HEK293T (cell line): Measurements from ENCODE around the gene SLC7A6.

ENCODE experiments used
- BHLHE40 ChIP-seq: fragments of 450-650 bp; IDR thresholded peaks from 2 replicates; pipeline ENCODE4 v1.6.1; 2016; ENCODE audit warnings: mild to moderate bottlenecking, moderate library complexity, borderline replicate concordance
- ELF4 ChIP-seq: fragments of 450-650 bp; IDR thresholded peaks from 2 replicates; pipeline ENCODE4 v1.6.1; 2017; ENCODE audit warnings: antibody characterized with exemption
- FOXA1 ChIP-seq: fragments of 450-650 bp; IDR thresholded peaks from 2 replicates; pipeline ENCODE4 v1.6.1; 2016; ENCODE audit warnings: mild to moderate bottlenecking
- FOXK2 ChIP-seq: fragments of 450-650 bp; IDR thresholded peaks from 2 replicates; pipeline ENCODE4 v1.6.1; 2016; ENCODE audit warnings: mild to moderate bottlenecking
- FOXM1 ChIP-seq: fragments of 450-650 bp; IDR thresholded peaks from 2 replicates; pipeline ENCODE4 v1.6.1; 2017; ENCODE audit warnings: mild to moderate bottlenecking, borderline replicate concordance
- HDGF ChIP-seq: fragments of 450-650 bp; IDR thresholded peaks from 2 replicates; pipeline ENCODE4 v1.6.1; 2017; ENCODE audit warnings: antibody characterized with exemption, borderline replicate concordance
- L3MBTL2 ChIP-seq: fragments of 450-650 bp; conservative IDR thresholded peaks from 2 replicates; pipeline ENCODE4 v1.6.1; 2016; ENCODE audit warnings: mild to moderate bottlenecking
- LEF1 ChIP-seq: fragments of 450-650 bp; IDR thresholded peaks from 2 replicates; pipeline ENCODE4 v1.6.1; 2017; ENCODE audit warnings: mild to moderate bottlenecking, borderline replicate concordance
- NFRKB ChIP-seq: fragments of 450-650 bp; IDR thresholded peaks from 2 replicates; pipeline ENCODE4 v1.6.1; 2016; ENCODE audit warnings: mild to moderate bottlenecking, moderate library complexity
- SP1 ChIP-seq: fragments of 450-650 bp; IDR thresholded peaks from 2 replicates; pipeline ENCODE4 v1.6.1; 2017
- SUZ12 ChIP-seq: fragments of 450-650 bp; IDR thresholded peaks from 2 replicates; pipeline ENCODE4 v1.6.1; 2016; ENCODE audit warnings: mild to moderate bottlenecking
- TARDBP ChIP-seq: fragments of 450-650 bp; IDR thresholded peaks from 2 replicates; pipeline ENCODE4 v1.6.1; 2016
- ZNF384 ChIP-seq: fragments of 450-650 bp; IDR thresholded peaks from 2 replicates; pipeline ENCODE4 v1.6.1; 2016
- TF ChIP-seq, protein P1 (sequence below): fragments of 450-650 bp; IDR thresholded peaks from 2 replicates; pipeline ENCODE4 v1.6.1; 2016

DNA sequence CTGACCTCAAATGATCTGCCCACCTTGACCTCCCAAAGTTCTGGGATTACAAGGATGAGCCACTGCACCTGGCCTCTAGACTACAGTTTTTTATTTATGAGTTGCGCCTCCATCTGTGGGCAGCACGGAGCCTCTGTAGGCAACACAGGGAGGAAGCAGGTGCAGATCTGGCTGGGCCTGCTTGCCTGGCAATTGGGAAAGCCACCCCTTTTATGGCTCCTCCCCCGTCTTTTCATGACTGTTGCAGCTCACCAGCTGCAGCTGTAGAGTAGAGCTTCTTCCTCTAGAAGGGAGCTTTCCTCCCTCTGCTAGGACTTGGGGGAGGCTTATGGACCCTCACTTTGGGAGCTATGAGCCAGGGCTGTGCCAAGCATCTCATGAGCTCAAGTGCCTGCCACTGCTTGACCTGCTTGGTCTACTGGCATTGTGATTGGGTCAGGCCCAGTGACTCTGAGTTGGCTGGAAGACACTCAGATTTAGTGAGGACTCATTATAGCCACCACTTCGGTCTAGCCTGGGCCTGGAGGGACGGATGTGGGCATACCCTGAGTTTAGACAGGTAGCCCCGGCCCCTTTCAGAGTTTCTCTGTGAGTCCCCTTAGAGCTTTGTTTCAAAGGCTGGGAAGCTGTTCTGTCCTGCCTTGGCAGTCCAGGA, 6.9 kb upstream of the SLC7A6 start:
- TF ChIP-seq SP1 (no peak), NFRKB (no peak), BHLHE40 (no peak), SUZ12 (no peak), TARDBP (no peak), HDGF (no peak), ELF4 (no peak), FOXK2 (no peak), LEF1 (no peak), ZNF384 (no peak), FOXA1 (no peak), L3MBTL2 (no peak), FOXM1 (no peak)
- TF ChIP-seq, protein P1, sequence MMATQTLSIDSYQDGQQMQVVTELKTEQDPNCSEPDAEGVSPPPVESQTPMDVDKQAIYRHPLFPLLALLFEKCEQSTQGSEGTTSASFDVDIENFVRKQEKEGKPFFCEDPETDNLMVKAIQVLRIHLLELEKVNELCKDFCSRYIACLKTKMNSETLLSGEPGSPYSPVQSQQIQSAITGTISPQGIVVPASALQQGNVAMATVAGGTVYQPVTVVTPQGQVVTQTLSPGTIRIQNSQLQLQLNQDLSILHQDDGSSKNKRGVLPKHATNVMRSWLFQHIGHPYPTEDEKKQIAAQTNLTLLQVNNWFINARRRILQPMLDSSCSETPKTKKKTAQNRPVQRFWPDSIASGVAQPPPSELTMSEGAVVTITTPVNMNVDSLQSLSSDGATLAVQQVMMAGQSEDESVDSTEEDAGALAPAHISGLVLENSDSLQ: no peak
